Measurements from ENCODE around the gene CASD1.

DNA sequence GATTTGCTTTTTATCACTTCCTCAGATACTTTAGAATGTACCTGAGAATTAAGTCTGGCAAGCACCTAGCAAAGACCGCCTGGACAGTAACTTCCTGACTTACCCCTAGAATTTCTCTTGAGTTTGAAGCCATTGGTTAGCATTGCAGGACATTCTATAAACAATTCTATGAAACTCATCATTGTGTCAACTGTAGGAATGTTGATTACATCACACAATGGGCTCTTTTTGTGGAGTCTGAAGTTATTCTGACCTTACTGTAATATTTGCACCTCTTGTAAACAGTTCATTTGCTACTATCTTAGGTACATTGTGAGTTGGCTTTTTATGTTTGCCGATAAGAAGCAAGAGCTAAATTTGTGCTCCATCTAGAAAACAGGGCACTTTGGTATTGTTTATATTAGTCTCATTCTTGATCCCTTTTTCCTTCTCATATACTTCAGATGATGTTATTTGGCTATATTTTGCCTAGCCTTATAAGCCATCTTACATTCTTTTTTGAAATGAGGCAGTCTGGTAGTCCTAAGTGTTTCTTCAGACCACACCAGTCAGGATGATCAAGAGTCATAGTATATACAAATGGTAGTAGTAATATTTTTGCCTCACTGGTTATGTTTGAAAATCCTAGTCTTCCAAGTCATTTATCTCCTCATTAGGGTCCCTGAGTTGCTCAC is 52.4 kb downstream of the CASD1 start:
- TF ChIP-seq POLR2A (IDR thresholded peaks at IDR 0.05), result no peak
- TF ChIP-seq, protein P1, sequence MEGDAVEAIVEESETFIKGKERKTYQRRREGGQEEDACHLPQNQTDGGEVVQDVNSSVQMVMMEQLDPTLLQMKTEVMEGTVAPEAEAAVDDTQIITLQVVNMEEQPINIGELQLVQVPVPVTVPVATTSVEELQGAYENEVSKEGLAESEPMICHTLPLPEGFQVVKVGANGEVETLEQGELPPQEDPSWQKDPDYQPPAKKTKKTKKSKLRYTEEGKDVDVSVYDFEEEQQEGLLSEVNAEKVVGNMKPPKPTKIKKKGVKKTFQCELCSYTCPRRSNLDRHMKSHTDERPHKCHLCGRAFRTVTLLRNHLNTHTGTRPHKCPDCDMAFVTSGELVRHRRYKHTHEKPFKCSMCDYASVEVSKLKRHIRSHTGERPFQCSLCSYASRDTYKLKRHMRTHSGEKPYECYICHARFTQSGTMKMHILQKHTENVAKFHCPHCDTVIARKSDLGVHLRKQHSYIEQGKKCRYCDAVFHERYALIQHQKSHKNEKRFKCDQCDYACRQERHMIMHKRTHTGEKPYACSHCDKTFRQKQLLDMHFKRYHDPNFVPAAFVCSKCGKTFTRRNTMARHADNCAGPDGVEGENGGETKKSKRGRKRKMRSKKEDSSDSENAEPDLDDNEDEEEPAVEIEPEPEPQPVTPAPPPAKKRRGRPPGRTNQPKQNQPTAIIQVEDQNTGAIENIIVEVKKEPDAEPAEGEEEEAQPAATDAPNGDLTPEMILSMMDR (IDR thresholded peaks at IDR 0.05), result no peak

Data from lower leg skin (tissue), 3 donors.